SK-N-SH (cell line): ENCODE results near the gene RWDD2A.
A peak's percentile ranks its signal among the peaks of the same experiment; 100 is the strongest.

ENCODE experiments used
- CHD2 ChIP-seq: fragments of 150-350 bp; IDR thresholded peaks from 2 replicates; pipeline ENCODE4 v1.6.1; 2018; ENCODE audit warnings: low read length; ENCODE audit not compliant: partially characterized antibody
- EP300 ChIP-seq, 2 experiments: IDR thresholded peaks; 2 replicates each; pipeline versions ENCODE4 v1.4.0 to v1.6.1; 2012; ENCODE audit warnings: borderline replicate concordance in 1 of 2, low read depth in 1 of 2, low read length in 1 of 2
- EZH2phosphoT487 ChIP-seq: fragments of 200-600 bp; sonication (generic); IDR thresholded peaks from 2 replicates; pipeline ENCODE4 v1.6.1; 2017; ENCODE audit warnings: low read depth, mixed run types, mild to moderate bottlenecking, antibody characterized with exemption, moderate library complexity, borderline replicate concordance
- FOXM1 ChIP-seq: IDR thresholded peaks from 2 replicates; pipeline ENCODE4 v1.4.0; 2012; ENCODE audit warnings: low read depth, mild to moderate bottlenecking
- JUND ChIP-seq: IDR thresholded peaks from 2 replicates; pipeline ENCODE4 v1.4.0; 2012
- NRF1 ChIP-seq: IDR thresholded peaks from 2 replicates; pipeline ENCODE4 v1.6.1; 2012; ENCODE audit warnings: low read depth, mild to moderate bottlenecking, low read length
- POLR2AphosphoS5 ChIP-seq: IDR thresholded peaks from 2 replicates; pipeline ENCODE4 v1.6.1; 2012; ENCODE audit warnings: low read depth, low read length
- RFX5 ChIP-seq: IDR thresholded peaks from 2 replicates; pipeline ENCODE4 v1.6.1; 2012; ENCODE audit warnings: mild to moderate bottlenecking, improper control_type of control experiment, low read length
- SIN3A ChIP-seq: IDR thresholded peaks from 2 replicates; pipeline ENCODE4 v1.6.1; 2012; ENCODE audit warnings: low read depth, mild to moderate bottlenecking, low read length, moderate library complexity, borderline replicate concordance
- TEAD4 ChIP-seq: IDR thresholded peaks from 2 replicates; pipeline ENCODE4 v1.4.0; 2012; ENCODE audit warnings: mild to moderate bottlenecking, borderline replicate concordance; ENCODE audit not compliant: insufficient read depth
- YY1 ChIP-seq: IDR thresholded peaks from 2 replicates; pipeline ENCODE4 v1.4.0; 2012; ENCODE audit warnings: low read depth, mild to moderate bottlenecking
- TF ChIP-seq, protein P1 (sequence below): fragments of 200-600 bp; sonication (generic); IDR thresholded peaks from 2 replicates; pipeline ENCODE4 v1.6.1; 2017; ENCODE audit warnings: antibody characterized with exemption, mild to moderate bottlenecking, moderate library complexity
- TF ChIP-seq, protein P2 (sequence below): fragments of 150-350 bp; IDR thresholded peaks from 2 replicates; pipeline ENCODE4 v1.6.1; 2017; ENCODE audit warnings: antibody characterized with exemption, low read length, low read depth, borderline replicate concordance
- TF ChIP-seq, protein P3 (sequence below): IDR thresholded peaks from 2 replicates; pipeline ENCODE4 v1.6.1; 2012; ENCODE audit warnings: mild to moderate bottlenecking, low read depth, low read length, moderate library complexity

DNA sequence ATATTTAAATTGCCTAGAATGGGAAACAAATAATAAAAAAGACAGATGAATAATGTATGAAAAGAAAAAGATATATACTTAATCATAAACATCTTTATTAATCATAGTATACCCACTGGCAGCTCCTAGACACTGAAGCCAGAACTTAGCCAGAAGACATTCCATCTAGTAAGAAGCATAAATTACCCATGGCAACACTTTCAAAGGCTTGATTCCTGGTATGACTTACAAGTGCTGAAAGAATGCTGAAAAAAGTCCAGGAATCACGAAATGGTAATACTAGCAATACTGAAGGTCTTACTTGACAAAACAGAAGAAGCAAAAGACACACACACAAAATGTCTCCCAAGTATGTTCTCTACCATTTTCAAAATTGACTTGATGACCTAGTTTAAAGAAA is 38.0 kb downstream of the RWDD2A start:
- TF ChIP-seq, protein P1, sequence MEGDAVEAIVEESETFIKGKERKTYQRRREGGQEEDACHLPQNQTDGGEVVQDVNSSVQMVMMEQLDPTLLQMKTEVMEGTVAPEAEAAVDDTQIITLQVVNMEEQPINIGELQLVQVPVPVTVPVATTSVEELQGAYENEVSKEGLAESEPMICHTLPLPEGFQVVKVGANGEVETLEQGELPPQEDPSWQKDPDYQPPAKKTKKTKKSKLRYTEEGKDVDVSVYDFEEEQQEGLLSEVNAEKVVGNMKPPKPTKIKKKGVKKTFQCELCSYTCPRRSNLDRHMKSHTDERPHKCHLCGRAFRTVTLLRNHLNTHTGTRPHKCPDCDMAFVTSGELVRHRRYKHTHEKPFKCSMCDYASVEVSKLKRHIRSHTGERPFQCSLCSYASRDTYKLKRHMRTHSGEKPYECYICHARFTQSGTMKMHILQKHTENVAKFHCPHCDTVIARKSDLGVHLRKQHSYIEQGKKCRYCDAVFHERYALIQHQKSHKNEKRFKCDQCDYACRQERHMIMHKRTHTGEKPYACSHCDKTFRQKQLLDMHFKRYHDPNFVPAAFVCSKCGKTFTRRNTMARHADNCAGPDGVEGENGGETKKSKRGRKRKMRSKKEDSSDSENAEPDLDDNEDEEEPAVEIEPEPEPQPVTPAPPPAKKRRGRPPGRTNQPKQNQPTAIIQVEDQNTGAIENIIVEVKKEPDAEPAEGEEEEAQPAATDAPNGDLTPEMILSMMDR = no peak
- TF ChIP-seq POLR2AphosphoS5 (no peak), EZH2phosphoT487 (no peak), SIN3A (no peak), CHD2 (no peak), JUND (peak; percentile 43), RFX5 (no peak), NRF1 (no peak), FOXM1 (no peak), TEAD4 (no peak), EP300 (IDR thresholded peaks at IDR 0.05; ENCODE audit: borderline replicate concordance in 1 of 2, low read depth in 1 of 2, low read length in 1 of 2) (peak in 1 of 2 experiments; percentile 46; a peak in 1 of 4 replicates), YY1 (no peak; the same call in 1 of the 2 replicates)
- TF ChIP-seq, protein P2, sequence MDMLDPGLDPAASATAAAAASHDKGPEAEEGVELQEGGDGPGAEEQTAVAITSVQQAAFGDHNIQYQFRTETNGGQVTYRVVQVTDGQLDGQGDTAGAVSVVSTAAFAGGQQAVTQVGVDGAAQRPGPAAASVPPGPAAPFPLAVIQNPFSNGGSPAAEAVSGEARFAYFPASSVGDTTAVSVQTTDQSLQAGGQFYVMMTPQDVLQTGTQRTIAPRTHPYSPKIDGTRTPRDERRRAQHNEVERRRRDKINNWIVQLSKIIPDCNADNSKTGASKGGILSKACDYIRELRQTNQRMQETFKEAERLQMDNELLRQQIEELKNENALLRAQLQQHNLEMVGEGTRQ = no peak
- TF ChIP-seq, protein P3, sequence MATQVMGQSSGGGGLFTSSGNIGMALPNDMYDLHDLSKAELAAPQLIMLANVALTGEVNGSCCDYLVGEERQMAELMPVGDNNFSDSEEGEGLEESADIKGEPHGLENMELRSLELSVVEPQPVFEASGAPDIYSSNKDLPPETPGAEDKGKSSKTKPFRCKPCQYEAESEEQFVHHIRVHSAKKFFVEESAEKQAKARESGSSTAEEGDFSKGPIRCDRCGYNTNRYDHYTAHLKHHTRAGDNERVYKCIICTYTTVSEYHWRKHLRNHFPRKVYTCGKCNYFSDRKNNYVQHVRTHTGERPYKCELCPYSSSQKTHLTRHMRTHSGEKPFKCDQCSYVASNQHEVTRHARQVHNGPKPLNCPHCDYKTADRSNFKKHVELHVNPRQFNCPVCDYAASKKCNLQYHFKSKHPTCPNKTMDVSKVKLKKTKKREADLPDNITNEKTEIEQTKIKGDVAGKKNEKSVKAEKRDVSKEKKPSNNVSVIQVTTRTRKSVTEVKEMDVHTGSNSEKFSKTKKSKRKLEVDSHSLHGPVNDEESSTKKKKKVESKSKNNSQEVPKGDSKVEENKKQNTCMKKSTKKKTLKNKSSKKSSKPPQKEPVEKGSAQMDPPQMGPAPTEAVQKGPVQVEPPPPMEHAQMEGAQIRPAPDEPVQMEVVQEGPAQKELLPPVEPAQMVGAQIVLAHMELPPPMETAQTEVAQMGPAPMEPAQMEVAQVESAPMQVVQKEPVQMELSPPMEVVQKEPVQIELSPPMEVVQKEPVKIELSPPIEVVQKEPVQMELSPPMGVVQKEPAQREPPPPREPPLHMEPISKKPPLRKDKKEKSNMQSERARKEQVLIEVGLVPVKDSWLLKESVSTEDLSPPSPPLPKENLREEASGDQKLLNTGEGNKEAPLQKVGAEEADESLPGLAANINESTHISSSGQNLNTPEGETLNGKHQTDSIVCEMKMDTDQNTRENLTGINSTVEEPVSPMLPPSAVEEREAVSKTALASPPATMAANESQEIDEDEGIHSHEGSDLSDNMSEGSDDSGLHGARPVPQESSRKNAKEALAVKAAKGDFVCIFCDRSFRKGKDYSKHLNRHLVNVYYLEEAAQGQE = no peak
